HepG2 (cell line): Measurements from ENCODE around the gene NCOA7. TPM values are rescaled to one million over a fixed set of nuclear protein-coding genes. Genes with fewer than 3 reads are reported as not detected.
A peak's percentile ranks its signal among the peaks of the same experiment; 100 is the strongest.

Source experiments
- CEBPG ChIP-seq: IDR thresholded peaks from 2 replicates; pipeline ENCODE4 v1.6.1; 2016
- GMEB1 ChIP-seq: sonication (generic); formaldehyde crosslinking; IDR thresholded peaks from 2 replicates; pipeline ENCODE4 v1.5.1; 2020; ENCODE audit warnings: missing genetic modification reagents, mild to moderate bottlenecking, borderline replicate concordance
- HNF4A ChIP-seq: sonication (generic); formaldehyde crosslinking; IDR thresholded peaks from 2 replicates; pipeline ENCODE4 v1.4.0; 2020; ENCODE audit warnings: missing genetic modification reagents
- HOXA3 ChIP-seq: sonication (generic); formaldehyde crosslinking; IDR thresholded peaks from 2 replicates; pipeline ENCODE4 v1.5.0; 2020; ENCODE audit warnings: missing genetic modification reagents
- KDM2A ChIP-seq: sonication (generic); formaldehyde crosslinking; IDR thresholded peaks from 2 replicates; pipeline ENCODE4 v1.4.0; 2020; ENCODE audit warnings: low read depth, missing genetic modification reagents, borderline replicate concordance
- ONECUT2 ChIP-seq: sonication (generic); formaldehyde crosslinking; IDR thresholded peaks from 2 replicates; pipeline ENCODE4 v1.4.0; 2020; ENCODE audit warnings: missing genetic modification reagents
- PRPF4 ChIP-seq: fragments of 200-400 bp; formaldehyde crosslinking; IDR thresholded peaks from 2 replicates; pipeline ENCODE4 v1.6.1; 2016; ENCODE audit warnings: low read length, low read depth; ENCODE audit not compliant: poor library complexity, severe bottlenecking
- REST ChIP-seq, 2 experiments: IDR thresholded peaks; 2 replicates each; pipeline ENCODE4 v1.6.1; 2011 to 2012; ENCODE audit warnings: low read length in 2 of 2, borderline replicate concordance in 1 of 2, low read depth in 1 of 2, mild to moderate bottlenecking in 1 of 2, moderate library complexity in 1 of 2
- RNF2 ChIP-seq: fragments of 450-650 bp; conservative IDR thresholded peaks from 2 replicates; pipeline ENCODE4 v1.6.1; 2016; ENCODE audit warnings: low read depth
- SKIL ChIP-seq: sonication (generic); formaldehyde crosslinking; IDR thresholded peaks from 2 replicates; pipeline ENCODE4 v1.8.0; 2022; ENCODE audit warnings: missing genetic modification reagents, mild to moderate bottlenecking, moderate library complexity, borderline replicate concordance
- ZNF12 ChIP-seq: sonication (generic); formaldehyde crosslinking; IDR thresholded peaks from 2 replicates; pipeline ENCODE4 v1.5.0; 2020; ENCODE audit warnings: missing genetic modification reagents
- ZNF317 ChIP-seq: sonication (generic); formaldehyde crosslinking; IDR thresholded peaks from 2 replicates; pipeline ENCODE4 v1.5.0; 2020; ENCODE audit warnings: mild to moderate bottlenecking, missing genetic modification reagents
- ZNF331 ChIP-seq: sonication (generic); formaldehyde crosslinking; IDR thresholded peaks from 2 replicates; pipeline ENCODE4 v1.4.0; 2020; ENCODE audit warnings: missing genetic modification reagents
- ZNF44 ChIP-seq: sonication (generic); formaldehyde crosslinking; IDR thresholded peaks from 2 replicates; pipeline ENCODE4 v1.5.1; 2020; ENCODE audit warnings: mild to moderate bottlenecking, missing genetic modification reagents
- ZSCAN31 ChIP-seq: sonication (generic); formaldehyde crosslinking; IDR thresholded peaks from 2 replicates; pipeline ENCODE4 v1.5.0; 2020; ENCODE audit warnings: low read depth, mild to moderate bottlenecking, missing genetic modification reagents
- ZSCAN5A ChIP-seq: sonication (generic); formaldehyde crosslinking; IDR thresholded peaks from 2 replicates; pipeline ENCODE4 v1.8.0; 2022; ENCODE audit warnings: mild to moderate bottlenecking, missing genetic modification reagents, borderline replicate concordance
- polyA plus RNA-seq, 8 experiments: library from polyadenylated mRNA; depleted of rRNA in 3 of 8; stranded (reverse) in 7 of 8; unstranded in 1 of 8; fragments of >200 nt; fragmentation: Illumina TruSeq in 4 of 8; extraction: Trizol in 4 of 8; gene quantifications; 2 replicates each; pipeline versions ENCODE4 v1.2.1 to v1.2.3, GENCODE V29; 2011 to 2016; ENCODE audit warnings: low read depth in 4 of 8, missing spikeins in 1 of 8, mixed read lengths in 1 of 8; ENCODE audit not compliant: insufficient read depth in 1 of 8
- total RNA-seq, 5 experiments: library from RNA; depleted of rRNA; stranded (reverse); fragments of >200 nt; fragmentation: Illumina TruSeq; extraction: Trizol; gene quantifications; 2 replicates each; pipeline ENCODE4 v1.2.3, GENCODE V29; 2016; ENCODE audit warnings: low read depth in 1 of 5
- TF ChIP-seq, protein P1 (sequence below): sonication (generic); formaldehyde crosslinking; conservative IDR thresholded peaks from 2 replicates; pipeline ENCODE4 v1.4.0; 2020; ENCODE audit warnings: missing genetic modification reagents

The NCOA7 gene
- total and polyA plus RNA-seq, 2 of the 13 experiments (the other 11 are each of a cell fraction or from before 2014, with no cell fraction given) = 13.6 to 20.8 TPM

DNA sequence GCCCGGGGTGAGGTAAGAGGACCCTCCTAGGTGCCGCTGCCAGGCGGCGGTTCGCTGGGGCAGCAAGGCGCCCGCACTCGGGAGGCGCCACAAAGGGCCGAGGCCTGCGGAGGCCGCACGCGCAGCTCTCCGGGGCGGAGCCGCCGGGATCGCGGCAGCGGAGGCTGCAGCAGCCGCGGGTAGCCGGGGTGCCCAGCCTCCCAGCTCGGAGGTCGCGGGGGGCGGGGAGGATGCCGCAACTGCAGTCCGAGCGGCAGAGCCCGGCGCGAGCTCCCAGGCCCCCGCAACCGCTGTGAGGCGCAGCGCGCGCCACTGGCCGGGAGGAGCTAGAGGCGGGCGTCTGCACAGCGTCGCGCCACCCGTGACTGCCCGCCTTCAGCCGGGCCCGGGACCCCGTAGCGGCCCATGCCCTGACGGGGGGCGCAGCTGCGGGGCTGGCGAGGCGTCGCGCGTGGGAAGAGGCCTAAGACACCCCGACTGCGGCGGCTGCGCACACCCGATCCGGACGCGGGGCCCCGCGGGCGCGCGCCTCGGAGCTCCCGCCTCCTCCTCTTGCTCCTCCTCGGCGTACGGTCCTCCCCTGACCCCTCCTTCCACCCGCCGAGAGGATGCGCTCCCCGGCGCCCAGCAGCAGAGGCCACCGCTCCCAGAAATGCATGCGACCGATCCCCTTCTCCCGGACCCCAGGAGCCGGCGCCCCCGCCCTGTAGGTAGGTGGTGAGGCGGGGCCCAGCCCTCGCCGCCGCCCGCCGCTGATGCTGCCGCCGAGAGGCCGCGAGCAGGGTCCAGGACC lies at the start of gene NCOA7 (continued):
- TF ChIP-seq CEBPG (no peak), GMEB1 (0 out of 2 replicates have a peak, but pooled peaks have one; percentile 20), KDM2A (CRISPR knock-in tag) (peak; percentile 92), REST (IDR thresholded peaks at IDR 0.05; ENCODE audit: borderline replicate concordance in 1 of 2, low read depth in 1 of 2, low read length in 2 of 2) (peak in 1 of 2 experiments; percentile 8; a peak in 1 of 4 replicates), PRPF4 (no peak), ZNF317 (CRISPR knock-in tag) (0 out of 2 replicates have a peak, but pooled peaks have one; percentile 1), ZNF331 (CRISPR knock-in tag) (no peak; the same call in none of the 2 replicates), ZSCAN5A (CRISPR knock-in tag) (no peak; the same call in 1 of the 2 replicates), HOXA3 (CRISPR knock-in tag) (peak; percentile 71), ZNF44 (no peak), ZSCAN31 (peak; percentile 96), ONECUT2 (CRISPR knock-in tag) (no peak), ZNF12 (no peak; the same call in 1 of the 2 replicates), SKIL (0 out of 2 replicates have a peak, but pooled peaks have one; percentile 35), HNF4A (CRISPR knock-in tag) (0 out of 2 replicates have a peak, but pooled peaks have one; percentile 5), RNF2 (peak; percentile 80; the same call in 1 of the 2 replicates)
- TF ChIP-seq, protein P1, sequence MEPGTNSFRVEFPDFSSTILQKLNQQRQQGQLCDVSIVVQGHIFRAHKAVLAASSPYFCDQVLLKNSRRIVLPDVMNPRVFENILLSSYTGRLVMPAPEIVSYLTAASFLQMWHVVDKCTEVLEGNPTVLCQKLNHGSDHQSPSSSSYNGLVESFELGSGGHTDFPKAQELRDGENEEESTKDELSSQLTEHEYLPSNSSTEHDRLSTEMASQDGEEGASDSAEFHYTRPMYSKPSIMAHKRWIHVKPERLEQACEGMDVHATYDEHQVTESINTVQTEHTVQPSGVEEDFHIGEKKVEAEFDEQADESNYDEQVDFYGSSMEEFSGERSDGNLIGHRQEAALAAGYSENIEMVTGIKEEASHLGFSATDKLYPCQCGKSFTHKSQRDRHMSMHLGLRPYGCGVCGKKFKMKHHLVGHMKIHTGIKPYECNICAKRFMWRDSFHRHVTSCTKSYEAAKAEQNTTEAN (CRISPR knock-in tag) = peak; percentile 69
